Panc1 (cell line): ENCODE measurements around the gene FXYD4. TPM values are rescaled to one million over a fixed set of nuclear protein-coding genes. Genes with fewer than 3 reads are reported as not detected.

Experiments used
- ATAC-seq: fragments of 200-7000 bp; cut with Tn5 transposase; 2 replicates; pipeline ENCODE4 v1.9.1; 2020; ENCODE audit warnings: mild to moderate bottlenecking, moderate library complexity
- BruUV-seq: library from RNA; stranded (reverse); fragments of 400-500 nt; replicated peaks from 2 replicates; lab custom pipeline; 2021; lab: Mats Ljungman, UMichigan
- CTCF ChIA-PET: fragments of 300-600 bp; sonication (Branson Sonifier 250); formaldehyde crosslinking; loops from one replicate; lab custom pipeline; 2022; ENCODE audit warnings: antibody characterized with exemption; lab: Charles Lee
- POLR2A ChIA-PET: fragments of 300-600 bp; sonication (Branson Sonifier 250); formaldehyde crosslinking; loops from one replicate; lab custom pipeline; 2022; ENCODE audit warnings: antibody characterized with exemption; lab: Charles Lee
- DNase-seq: peaks from one replicate; pipeline ENCODE4 v3.0.0-alpha.2; 2010; ENCODE audit warnings: low read depth, low spot score
- H3K27ac ChIP-seq: 2 replicates; pipeline ENCODE4 v1.5.1; 2011; ENCODE audit warnings: mild to moderate bottlenecking, low read length, inconsistent platforms
- H3K27me3 ChIP-seq: fragments of 200-500 bp; sonication (Bioruptor generic); 2 replicates; pipeline ENCODE4 v1.6.0; 2014; ENCODE audit warnings: low read length, inconsistent platforms; ENCODE audit not compliant: control insufficient read depth, insufficient read depth
- H3K36me3 ChIP-seq: fragments of 200-500 bp; sonication (Bioruptor generic); 2 replicates; pipeline ENCODE4 v1.5.1; 2014; ENCODE audit warnings: inconsistent platforms, mild to moderate bottlenecking, low read length, moderate library complexity; ENCODE audit not compliant: control insufficient read depth, insufficient read depth
- H3K4me1 ChIP-seq: 2 replicates; pipeline ENCODE4 v1.5.1; 2011; ENCODE audit warnings: inconsistent platforms, mild to moderate bottlenecking, low read length, moderate library complexity; ENCODE audit not compliant: control insufficient read depth, insufficient read depth
- H3K4me3 ChIP-seq, 2 experiments: 2 replicates each; pipeline ENCODE4 v1.5.1; 2011 to 2012; ENCODE audit warnings: low read depth in 2 of 2, low read length in 2 of 2, mild to moderate bottlenecking in 2 of 2, inconsistent platforms in 1 of 2, moderate library complexity in 1 of 2
- H3K9me3 ChIP-seq: fragments of 200-500 bp; sonication (Bioruptor generic); 2 replicates; pipeline ENCODE4 v1.5.1; 2014; ENCODE audit warnings: low read depth, mild to moderate bottlenecking, inconsistent platforms, low read length, moderate library complexity; ENCODE audit not compliant: control insufficient read depth, insufficient read depth
- POLR2AphosphoS5 ChIP-seq: IDR thresholded peaks from 2 replicates; pipeline ENCODE4 v1.6.1; 2012; ENCODE audit warnings: mild to moderate bottlenecking, low read depth, low read length, moderate library complexity
- SIN3A ChIP-seq: IDR thresholded peaks from 2 replicates; pipeline ENCODE4 v1.6.1; 2012; ENCODE audit warnings: low read depth, mild to moderate bottlenecking, low read length, moderate library complexity, borderline replicate concordance; ENCODE audit not compliant: insufficient read depth
- TCF7L2 ChIP-seq: IDR thresholded peaks from 2 replicates; pipeline ENCODE4 v1.6.1; 2011; ENCODE audit warnings: mild to moderate bottlenecking, low read depth, low read length, inconsistent platforms
- in situ Hi-C: cut with HindIII; loops from 2 replicates; pipeline ENCODE4 v1.10.0; 2016; ENCODE audit warnings: low sequenced_read_pairs, low pct_unique_long_range_greater_than_20kb
- intact Hi-C: fragments of 100-400 bp; cut with micrococcal nuclease; formaldehyde crosslinking; loops from one replicate; pipeline ENCODE4 v1.10.0; 2022; ENCODE audit not compliant: unreplicated experiment
- total RNA-seq: library from RNA; stranded (reverse); gene quantifications from one replicate; pipeline ENCODE4 v1.2.1, GENCODE V29; 2021; ENCODE audit not compliant: unreplicated experiment
- TF ChIP-seq, protein P1 (sequence below): fragments of 450-650 bp; IDR thresholded peaks from 2 replicates; pipeline ENCODE4 v1.5.1; 2017; ENCODE audit warnings: mild to moderate bottlenecking
- TF ChIP-seq, protein P2 (sequence below), 2 experiments: IDR thresholded peaks; 2 replicates each; pipeline ENCODE4 v1.6.1; 2011 to 2012; ENCODE audit warnings: low read depth in 2 of 2, control low read depth in 1 of 2, low read length in 1 of 2, mild to moderate bottlenecking in 1 of 2, moderate library complexity in 1 of 2; ENCODE audit not compliant: insufficient read depth in 1 of 2

The FXYD4 gene
- total RNA-seq, 1 experiment from 2014 or later, result not detected

DNA sequence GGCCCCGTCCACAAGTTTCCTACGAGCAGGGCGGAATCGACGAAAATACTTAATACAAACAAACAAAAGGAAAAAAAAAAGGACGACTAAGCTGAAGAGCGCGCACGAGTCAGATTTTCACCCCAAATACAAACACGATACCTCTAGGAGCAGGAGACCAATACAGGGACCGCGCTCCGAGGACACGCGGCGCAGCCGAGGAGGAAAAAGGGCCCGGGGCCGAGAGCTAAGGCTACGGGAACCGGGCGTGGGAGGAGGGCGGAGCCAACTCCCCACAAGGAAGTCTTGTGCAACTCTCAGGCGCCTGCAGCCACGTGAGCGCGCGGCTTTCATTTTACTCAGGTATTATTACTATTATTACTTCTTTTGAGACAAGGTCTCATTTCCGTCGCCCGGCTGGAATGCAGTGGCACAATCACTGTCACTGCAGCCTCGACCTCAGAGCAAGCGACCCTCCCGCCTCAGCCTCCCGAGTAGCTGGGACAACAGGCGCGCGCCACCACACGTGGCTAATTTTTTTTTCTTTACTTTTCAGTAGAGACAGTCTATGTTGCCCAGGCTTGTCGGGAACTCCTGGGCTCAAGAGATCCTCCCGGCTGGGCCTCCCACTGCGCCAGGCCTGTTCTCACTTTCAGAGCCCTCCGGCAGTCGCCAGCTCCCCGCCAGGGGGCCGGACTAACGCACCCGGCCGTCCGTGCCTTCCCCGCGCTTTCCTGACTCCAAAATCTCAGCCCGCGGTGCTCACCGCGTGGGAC is 36.3 kb downstream of the FXYD4 start:
- TF ChIP-seq, protein P1, sequence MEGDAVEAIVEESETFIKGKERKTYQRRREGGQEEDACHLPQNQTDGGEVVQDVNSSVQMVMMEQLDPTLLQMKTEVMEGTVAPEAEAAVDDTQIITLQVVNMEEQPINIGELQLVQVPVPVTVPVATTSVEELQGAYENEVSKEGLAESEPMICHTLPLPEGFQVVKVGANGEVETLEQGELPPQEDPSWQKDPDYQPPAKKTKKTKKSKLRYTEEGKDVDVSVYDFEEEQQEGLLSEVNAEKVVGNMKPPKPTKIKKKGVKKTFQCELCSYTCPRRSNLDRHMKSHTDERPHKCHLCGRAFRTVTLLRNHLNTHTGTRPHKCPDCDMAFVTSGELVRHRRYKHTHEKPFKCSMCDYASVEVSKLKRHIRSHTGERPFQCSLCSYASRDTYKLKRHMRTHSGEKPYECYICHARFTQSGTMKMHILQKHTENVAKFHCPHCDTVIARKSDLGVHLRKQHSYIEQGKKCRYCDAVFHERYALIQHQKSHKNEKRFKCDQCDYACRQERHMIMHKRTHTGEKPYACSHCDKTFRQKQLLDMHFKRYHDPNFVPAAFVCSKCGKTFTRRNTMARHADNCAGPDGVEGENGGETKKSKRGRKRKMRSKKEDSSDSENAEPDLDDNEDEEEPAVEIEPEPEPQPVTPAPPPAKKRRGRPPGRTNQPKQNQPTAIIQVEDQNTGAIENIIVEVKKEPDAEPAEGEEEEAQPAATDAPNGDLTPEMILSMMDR, result no peak
- TF ChIP-seq SIN3A, result peak; percentile 97
- peak; percentile 76 for TF ChIP-seq TCF7L2
- TF ChIP-seq, protein P2, sequence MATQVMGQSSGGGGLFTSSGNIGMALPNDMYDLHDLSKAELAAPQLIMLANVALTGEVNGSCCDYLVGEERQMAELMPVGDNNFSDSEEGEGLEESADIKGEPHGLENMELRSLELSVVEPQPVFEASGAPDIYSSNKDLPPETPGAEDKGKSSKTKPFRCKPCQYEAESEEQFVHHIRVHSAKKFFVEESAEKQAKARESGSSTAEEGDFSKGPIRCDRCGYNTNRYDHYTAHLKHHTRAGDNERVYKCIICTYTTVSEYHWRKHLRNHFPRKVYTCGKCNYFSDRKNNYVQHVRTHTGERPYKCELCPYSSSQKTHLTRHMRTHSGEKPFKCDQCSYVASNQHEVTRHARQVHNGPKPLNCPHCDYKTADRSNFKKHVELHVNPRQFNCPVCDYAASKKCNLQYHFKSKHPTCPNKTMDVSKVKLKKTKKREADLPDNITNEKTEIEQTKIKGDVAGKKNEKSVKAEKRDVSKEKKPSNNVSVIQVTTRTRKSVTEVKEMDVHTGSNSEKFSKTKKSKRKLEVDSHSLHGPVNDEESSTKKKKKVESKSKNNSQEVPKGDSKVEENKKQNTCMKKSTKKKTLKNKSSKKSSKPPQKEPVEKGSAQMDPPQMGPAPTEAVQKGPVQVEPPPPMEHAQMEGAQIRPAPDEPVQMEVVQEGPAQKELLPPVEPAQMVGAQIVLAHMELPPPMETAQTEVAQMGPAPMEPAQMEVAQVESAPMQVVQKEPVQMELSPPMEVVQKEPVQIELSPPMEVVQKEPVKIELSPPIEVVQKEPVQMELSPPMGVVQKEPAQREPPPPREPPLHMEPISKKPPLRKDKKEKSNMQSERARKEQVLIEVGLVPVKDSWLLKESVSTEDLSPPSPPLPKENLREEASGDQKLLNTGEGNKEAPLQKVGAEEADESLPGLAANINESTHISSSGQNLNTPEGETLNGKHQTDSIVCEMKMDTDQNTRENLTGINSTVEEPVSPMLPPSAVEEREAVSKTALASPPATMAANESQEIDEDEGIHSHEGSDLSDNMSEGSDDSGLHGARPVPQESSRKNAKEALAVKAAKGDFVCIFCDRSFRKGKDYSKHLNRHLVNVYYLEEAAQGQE (IDR thresholded peaks at IDR 0.05; ENCODE audit: insufficient read depth in 1 of 2, low read depth in 2 of 2, low read length in 1 of 2), result peak in 1 of 2 experiments; percentile 26; a peak in 1 of 4 replicates
- peak; percentile 97 for TF ChIP-seq POLR2AphosphoS5
- H3K27ac ChIP-seq, result peak overlapping the region; percentile 93
- peaks cover 9% of the 10 kb centered on the region for H3K36me3 ChIP-seq
- ATAC-seq, result peak; percentile 65
- POLR2A ChIA-PET, result interaction anchor here (0.5 to 1.4 kb wide), 6 partner anchors 11 to 205 kb away, joined by 3 to 10 read pairs (median 5); partner anchors contain the start of gene ZNF487
- no peaks in the 10 kb centered on the region for H3K27me3 ChIP-seq
- intact Hi-C loops (no loop called here), in situ Hi-C loops (no loop called here)
- TSS peak; percentile 61 for BruUV-seq
- peak overlapping the region; percentile 68 to 96 for H3K4me3 ChIP-seq
- peaks cover 20% of the 10 kb centered on the region for H3K4me1 ChIP-seq
- CTCF ChIA-PET, result no interaction called here
- no peaks in the 10 kb centered on the region for H3K9me3 ChIP-seq
- DNase-seq, result peak; percentile 57

DNA sequence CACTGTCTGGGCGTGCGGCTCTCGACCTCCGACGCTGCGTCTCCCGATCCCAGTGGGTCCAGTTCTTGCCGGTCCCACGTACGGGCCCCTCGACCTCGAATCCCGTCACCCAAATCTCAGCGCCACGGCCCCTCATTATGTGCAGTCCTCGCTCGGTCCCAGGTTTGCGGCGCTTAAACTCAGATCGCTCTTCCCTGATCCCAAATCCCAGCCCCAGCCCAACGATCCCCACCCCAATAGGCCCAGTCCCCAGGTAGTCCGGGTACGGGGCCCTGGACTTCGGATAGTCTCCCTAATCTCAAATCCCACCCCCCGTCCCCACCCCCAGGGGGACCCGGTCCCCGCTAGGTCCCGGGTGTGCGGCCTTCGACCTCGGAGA is 36.9 kb downstream of the FXYD4 start:
- ChIA-PET POLR2A (interaction anchor here (1.3 to 1.4 kb wide), 2 partner anchors 12 kb away, joined by 3 to 10 read pairs; no protein-coding TSS in a partner anchor), CTCF (interaction anchor here (0.6 kb wide), 1 partner anchor 117 kb away, joined by 7 read pairs; no protein-coding TSS in a partner anchor)
- intact Hi-C loops (no loop called here), in situ Hi-C loops (no loop called here)
- no peaks in the 10 kb centered on the region for H3K27me3 ChIP-seq
- peaks cover 9% of the 10 kb centered on the region for H3K36me3 ChIP-seq
- no peaks in the 10 kb centered on the region for H3K9me3 ChIP-seq
- no peak for DNase-seq
- peak overlapping the region; percentile 68 to 96 for H3K4me3 ChIP-seq
- peak overlapping the region; percentile 93 for H3K27ac ChIP-seq
- TF ChIP-seq POLR2AphosphoS5 (no peak), TCF7L2 (no peak), SIN3A (no peak)
- TF ChIP-seq, protein P2 (IDR thresholded peaks at IDR 0.05; ENCODE audit: insufficient read depth in 1 of 2, low read depth in 2 of 2, low read length in 1 of 2), result no peak
- TF ChIP-seq, protein P1, result no peak
- peaks cover 14% of the 10 kb centered on the region for H3K4me1 ChIP-seq
- BruUV-seq, result no TSS peak
- ATAC-seq, result peak; percentile 18
